ENCODE data around the gene STAU1.

- TF ChIP-seq CTCF (IDR thresholded peaks at IDR 0.05), result no peak
- no peak for TF ChIP-seq POLR2A (IDR thresholded peaks at IDR 0.05)
These were observed 22.5 kb downstream of the STAU1 start for GRCh38 chr20:49165611-49166010.
